ENCODE data around the gene TLR8. TPM values are rescaled to one million over a fixed set of nuclear protein-coding genes. Genes with fewer than 3 reads are reported as not detected.

Gene TLR8
- total and polyA plus RNA-seq, 10 of the 15 experiments (the other 5 are each of a cell fraction or from before 2014, with no cell fraction given): 0.04 TPM; not detected in 9

- TF ChIP-seq PBX3 (IDR thresholded peaks at IDR 0.05; ENCODE audit: insufficient replicate concordance, low read depth, low read length): no peak
Measured at GRCh38 chrX:12971282-12972003, 65.0 kb downstream of the TLR8 start (continued).

- H3K27me3 ChIP-seq (replicated peaks in 1 of 2; ENCODE audit: control insufficient read depth in 2 of 2, insufficient read depth in 2 of 2, low read length in 1 of 2): no peaks in the 10 kb centered on the region
- no TSS peak for BruUV-seq (replicated peaks)
- SMC1A ChIA-PET (ENCODE audit: uncharacterized antibody, unreplicated experiment): interaction anchor here (1.0 to 24.6 kb wide), 7 partner anchors 19 to 119 kb away, joined by 3 to 595 read pairs (median 9); no protein-coding TSS in a partner anchor
- no peaks in the 10 kb centered on the region for H4K20me1 ChIP-seq (ENCODE audit: control insufficient read depth, insufficient read depth)
- RAD21 ChIA-PET (ENCODE audit: unreplicated experiment): interaction anchor here (1.4 to 23.0 kb wide), 6 partner anchors 16 to 516 kb away, joined by 5 to 562 read pairs (median 108); no protein-coding TSS in a partner anchor
- FAIRE-seq (no peak), ATAC-seq (no peak), DNase-seq (ENCODE audit: low read depth, low spot score) (no peak)
- H3K27ac ChIP-seq (ENCODE audit: control insufficient read depth, insufficient read depth): peak overlapping the region; percentile 73
- 35% methylated on average over 6 of the region's 6 CpGs for WGBS (ENCODE audit: insufficient coverage, insufficient replicate concordance, low lambda C conversion rate, missing lambda C conversion rate)
- no peaks in the 10 kb centered on the region for H3K36me3 ChIP-seq (ENCODE audit: control insufficient read depth in 2 of 2, insufficient read depth in 2 of 2, low read length in 1 of 2)
- peaks cover 11% of the 10 kb centered on the region for H3K4me1 ChIP-seq (ENCODE audit: control insufficient read depth, insufficient read depth, low read length)
- POLR2A ChIA-PET: interaction anchor here (0.7 to 12.7 kb wide), 7 partner anchors 14 to 120 kb away, joined by 3 to 138 read pairs (median 4); no protein-coding TSS in a partner anchor
- CTCF ChIA-PET: interaction anchor here (0.6 to 5.2 kb wide), 6 partner anchors 11 to 119 kb away, joined by 3 to 32 read pairs (median 6); no protein-coding TSS in a partner anchor
- peak overlapping the region; percentile 39 for H3K4me2 ChIP-seq (ENCODE audit: control insufficient read depth, insufficient read depth)
- peak overlapping the region; percentile 63 for H3K9ac ChIP-seq (ENCODE audit: control insufficient read depth, insufficient read depth, low read length)
- intact Hi-C loops (cut with micrococcal nuclease; ENCODE audit: unreplicated experiment): no loop called here
- no peak overlapping the region for H2AFZ ChIP-seq (ENCODE audit: control insufficient read depth, low read depth, low read length)
- H3K79me2 ChIP-seq (ENCODE audit: control insufficient read depth, insufficient read depth, low read length): peaks cover 56% of the 10 kb centered on the region
- H3K4me3 ChIP-seq: peak overlapping the region; percentile 46
- TF ChIP-seq, protein P1, sequence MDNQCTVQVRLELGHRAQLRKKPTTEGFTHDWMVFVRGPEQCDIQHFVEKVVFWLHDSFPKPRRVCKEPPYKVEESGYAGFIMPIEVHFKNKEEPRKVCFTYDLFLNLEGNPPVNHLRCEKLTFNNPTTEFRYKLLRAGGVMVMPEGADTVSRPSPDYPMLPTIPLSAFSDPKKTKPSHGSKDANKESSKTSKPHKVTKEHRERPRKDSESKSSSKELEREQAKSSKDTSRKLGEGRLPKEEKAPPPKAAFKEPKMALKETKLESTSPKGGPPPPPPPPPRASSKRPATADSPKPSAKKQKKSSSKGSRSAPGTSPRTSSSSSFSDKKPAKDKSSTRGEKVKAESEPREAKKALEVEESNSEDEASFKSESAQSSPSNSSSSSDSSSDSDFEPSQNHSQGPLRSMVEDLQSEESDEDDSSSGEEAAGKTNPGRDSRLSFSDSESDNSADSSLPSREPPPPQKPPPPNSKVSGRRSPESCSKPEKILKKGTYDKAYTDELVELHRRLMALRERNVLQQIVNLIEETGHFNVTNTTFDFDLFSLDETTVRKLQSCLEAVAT (IDR thresholded peaks at IDR 0.05): peak; percentile 94
- no peak for TF ChIP-seq SREBF2 (IDR thresholded peaks at IDR 0.05; ENCODE audit: low read length)
- H3K9me3 ChIP-seq (replicated peaks; ENCODE audit: control insufficient read depth, insufficient read depth, low read length): no peaks in the 10 kb centered on the region; the same call in 2 of the 3 replicates
- in situ Hi-C loops (cut with MboI): loop anchor here (25.0 kb wide), 1 partner anchor 690 kb away; the partner anchor contains the start of gene TCEANC
Measured at GRCh38 chrX:12972243-12972642, 65.8 kb downstream of the TLR8 start.

Other genes starting within 250 kb of the TLR8 start
- 53.4 and 58.0 TPM in 2 replicates for gene PRPS2, start 115.2 kb upstream of the TLR8 start, total RNA-seq (2014; rRNA removed)
- 60.0 and 60.4 TPM in 2 replicates for gene PRPS2, start 115.2 kb upstream of the TLR8 start, total RNA-seq (2014; rRNA removed; fragmentation: Illumina TruSeq; extraction: Trizol)
- 72.6 and 74.4 TPM in 2 replicates for gene PRPS2, start 115.2 kb upstream of the TLR8 start, total RNA-seq (2021)
- gene PRPS2, start 115.2 kb upstream of the TLR8 start, polyA plus RNA-seq (2011; rRNA removed): 64.2 and 84.0 TPM in 2 replicates
- gene PRPS2, start 115.2 kb upstream of the TLR8 start, polyA plus RNA-seq (2014; fragmentation: Illumina TruSeq; extraction: Trizol): 50.9 and 60.6 TPM in 2 replicates
- gene PRPS2, start 115.2 kb upstream of the TLR8 start, polyA plus RNA-seq (2014; fragmentation: Nextera tagmentation; extraction: Ambion mirVana): 10 to 100 TPM; 44.1 to 56.3 TPM
- 40.2 and 46.7 TPM in 2 replicates for gene PRPS2, start 115.2 kb upstream of the TLR8 start, polyA plus RNA-seq (2014; rRNA removed)
- gene PRPS2, start 115.2 kb upstream of the TLR8 start, polyA plus RNA-seq (2016; fragmentation: Nextera tagmentation; extraction: Ambion mirVana): 100 to 1,000 TPM in 1 of 2 experiments, 10 to 100 TPM in 1; 94.3 to 102 TPM
- 19.5 and 24.9 TPM in 2 replicates for gene TLR7, start 39.5 kb upstream of the TLR8 start, total RNA-seq (2014; rRNA removed)
- 33.5 and 36.5 TPM in 2 replicates for gene TLR7, start 39.5 kb upstream of the TLR8 start, total RNA-seq (2014; rRNA removed; fragmentation: Illumina TruSeq; extraction: Trizol)
- 24.9 and 25.2 TPM in 2 replicates for gene TLR7, start 39.5 kb upstream of the TLR8 start, total RNA-seq (2021)
- 44.4 and 58.0 TPM in 2 replicates for gene TLR7, start 39.5 kb upstream of the TLR8 start, polyA plus RNA-seq (2011; rRNA removed)
- 39.1 and 57.1 TPM in 2 replicates for gene TLR7, start 39.5 kb upstream of the TLR8 start, polyA plus RNA-seq (2014; fragmentation: Illumina TruSeq; extraction: Trizol)
- 10 to 100 TPM; 12.0 to 13.1 TPM for gene TLR7, start 39.5 kb upstream of the TLR8 start, polyA plus RNA-seq (2014; fragmentation: Nextera tagmentation; extraction: Ambion mirVana)
- gene TLR7, start 39.5 kb upstream of the TLR8 start, polyA plus RNA-seq (2014; rRNA removed): 18.0 and 21.9 TPM in 2 replicates
- gene TLR7, start 39.5 kb upstream of the TLR8 start, polyA plus RNA-seq (2016; fragmentation: Nextera tagmentation; extraction: Ambion mirVana): 10 to 100 TPM; 19.5 to 23.3 TPM
- gene TMSB4X, start 68.5 kb downstream of the TLR8 start, total RNA-seq (2014; rRNA removed): 20,095 and 20,513 TPM in 2 replicates
- 14,081 and 14,526 TPM in 2 replicates for gene TMSB4X, start 68.5 kb downstream of the TLR8 start, total RNA-seq (2014; rRNA removed; fragmentation: Illumina TruSeq; extraction: Trizol)
- 15,676 and 15,778 TPM in 2 replicates for gene TMSB4X, start 68.5 kb downstream of the TLR8 start, total RNA-seq (2021)
- gene TMSB4X, start 68.5 kb downstream of the TLR8 start, polyA plus RNA-seq (2011; rRNA removed): 13,924 and 13,999 TPM in 2 replicates
- gene TMSB4X, start 68.5 kb downstream of the TLR8 start, polyA plus RNA-seq (2014; fragmentation: Illumina TruSeq; extraction: Trizol): 22,521 and 25,739 TPM in 2 replicates
- over 10,000 TPM; 32,576 to 35,408 TPM for gene TMSB4X, start 68.5 kb downstream of the TLR8 start, polyA plus RNA-seq (2014; fragmentation: Nextera tagmentation; extraction: Ambion mirVana)
- gene TMSB4X, start 68.5 kb downstream of the TLR8 start, polyA plus RNA-seq (2014; rRNA removed): 21,672 and 21,926 TPM in 2 replicates
- over 10,000 TPM; 35,271 to 37,234 TPM for gene TMSB4X, start 68.5 kb downstream of the TLR8 start, polyA plus RNA-seq (2016; fragmentation: Nextera tagmentation; extraction: Ambion mirVana)
- gene FAM9C, start 138.0 kb downstream of the TLR8 start, total RNA-seq (2014; rRNA removed): not detected in 2 replicates
- not detected in 2 replicates for gene FAM9C, start 138.0 kb downstream of the TLR8 start, total RNA-seq (2014; rRNA removed; fragmentation: Illumina TruSeq; extraction: Trizol)
- gene FAM9C, start 138.0 kb downstream of the TLR8 start, total RNA-seq (2021): not detected in 2 replicates
- 0.03 and 0.10 TPM in 2 replicates for gene FAM9C, start 138.0 kb downstream of the TLR8 start, polyA plus RNA-seq (2011; rRNA removed)
- 0.01 and 0.11 TPM in 2 replicates for gene FAM9C, start 138.0 kb downstream of the TLR8 start, polyA plus RNA-seq (2014; fragmentation: Illumina TruSeq; extraction: Trizol)
- not detected for gene FAM9C, start 138.0 kb downstream of the TLR8 start, polyA plus RNA-seq (2014; fragmentation: Nextera tagmentation; extraction: Ambion mirVana)
- gene FAM9C, start 138.0 kb downstream of the TLR8 start, polyA plus RNA-seq (2014; rRNA removed): 0.04 TPM in 1 of 2 replicates, not detected in the other
- gene FAM9C, start 138.0 kb downstream of the TLR8 start, polyA plus RNA-seq (2016; fragmentation: Nextera tagmentation; extraction: Ambion mirVana): not detected